Adipocyte (in vitro differentiated cells): ENCODE measurements around the gene DUSP7.

Source experiments
- DNase-seq: peaks from one replicate; pipeline ENCODE4 v3.0.0-alpha.2; 2015; ENCODE audit warnings: low read depth
- H3K27me3 ChIP-seq: replicated peaks from 2 replicates; pipeline ENCODE4 v1.7.0; 2013; ENCODE audit warnings: mild to moderate bottlenecking, low read length, moderate library complexity; ENCODE audit not compliant: control insufficient read depth, insufficient read depth
- H3K36me3 ChIP-seq: 2 replicates; pipeline ENCODE4 v1.7.0; 2013; ENCODE audit warnings: low read length, mild to moderate bottlenecking, moderate library complexity; ENCODE audit not compliant: control insufficient read depth, insufficient read depth, severe bottlenecking
- H3K4me1 ChIP-seq: 2 replicates; pipeline ENCODE4 v1.7.0; 2013; ENCODE audit warnings: mild to moderate bottlenecking, low read length, moderate library complexity; ENCODE audit not compliant: control insufficient read depth, insufficient read depth
- H3K4me3 ChIP-seq: 2 replicates; pipeline ENCODE4 v1.7.0; 2013; ENCODE audit warnings: mild to moderate bottlenecking, low read length, moderate library complexity
- H3K9ac ChIP-seq: 2 replicates; pipeline ENCODE4 v1.7.0; 2013; ENCODE audit warnings: mild to moderate bottlenecking, low read length, moderate library complexity
- H3K9me3 ChIP-seq: 2 replicates; pipeline ENCODE4 v1.7.0; 2013; ENCODE audit warnings: mild to moderate bottlenecking, low read length, moderate library complexity; ENCODE audit not compliant: control insufficient read depth

The DUSP7 gene

GRCh38 chr3:52062505-52062904 is 6.1 kb upstream of the DUSP7 start:
- Histone ChIP-seq H3K9ac (no peak overlapping the region), H3K27me3 (no peaks in the 10 kb centered on the region), H3K36me3 (no peaks in the 10 kb centered on the region), H3K4me3 (no peak overlapping the region), H3K4me1 (peaks cover 9% of the 10 kb centered on the region), H3K9me3 (no peaks in the 10 kb centered on the region)
- DNase-seq, result peak; percentile 68

- peaks cover 15% of the 10 kb centered on the region for H3K4me1 ChIP-seq
- no peaks in the 10 kb centered on the region for H3K27me3 ChIP-seq
- no peaks in the 10 kb centered on the region for H3K9me3 ChIP-seq
- DNase-seq, result no peak
- no peaks in the 10 kb centered on the region for H3K36me3 ChIP-seq
- H3K9ac ChIP-seq, result no peak overlapping the region
- H3K4me3 ChIP-seq, result no peak overlapping the region
Observed at GRCh38 chr3:52061121-52061910, 4.9 kb upstream of the DUSP7 start.

DNA sequence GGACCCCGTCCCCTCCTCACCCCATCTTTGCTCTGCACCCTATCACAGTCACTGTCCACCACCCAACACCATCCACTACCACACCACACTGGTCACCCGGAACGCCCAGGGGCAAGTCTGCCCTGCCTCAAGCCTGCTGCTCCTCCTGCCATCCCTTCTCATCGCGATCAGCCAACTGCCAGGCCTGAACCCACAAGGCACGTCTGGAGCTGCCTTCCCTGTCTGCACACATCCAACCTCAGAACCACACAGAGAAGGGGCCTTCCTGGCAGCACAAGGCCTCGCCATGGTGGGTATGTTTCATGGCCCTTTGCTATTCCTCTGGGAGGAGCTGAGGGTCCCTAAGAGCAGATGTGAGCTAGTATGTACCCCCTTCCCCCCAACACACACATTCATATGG is 3.4 kb upstream of the DUSP7 start:
- DNase-seq, result no peak
- Histone ChIP-seq H3K9ac (no peak overlapping the region), H3K9me3 (no peaks in the 10 kb centered on the region), H3K4me1 (peaks cover 17% of the 10 kb centered on the region), H3K36me3 (no peaks in the 10 kb centered on the region), H3K27me3 (no peaks in the 10 kb centered on the region), H3K4me3 (no peak overlapping the region)

DNA sequence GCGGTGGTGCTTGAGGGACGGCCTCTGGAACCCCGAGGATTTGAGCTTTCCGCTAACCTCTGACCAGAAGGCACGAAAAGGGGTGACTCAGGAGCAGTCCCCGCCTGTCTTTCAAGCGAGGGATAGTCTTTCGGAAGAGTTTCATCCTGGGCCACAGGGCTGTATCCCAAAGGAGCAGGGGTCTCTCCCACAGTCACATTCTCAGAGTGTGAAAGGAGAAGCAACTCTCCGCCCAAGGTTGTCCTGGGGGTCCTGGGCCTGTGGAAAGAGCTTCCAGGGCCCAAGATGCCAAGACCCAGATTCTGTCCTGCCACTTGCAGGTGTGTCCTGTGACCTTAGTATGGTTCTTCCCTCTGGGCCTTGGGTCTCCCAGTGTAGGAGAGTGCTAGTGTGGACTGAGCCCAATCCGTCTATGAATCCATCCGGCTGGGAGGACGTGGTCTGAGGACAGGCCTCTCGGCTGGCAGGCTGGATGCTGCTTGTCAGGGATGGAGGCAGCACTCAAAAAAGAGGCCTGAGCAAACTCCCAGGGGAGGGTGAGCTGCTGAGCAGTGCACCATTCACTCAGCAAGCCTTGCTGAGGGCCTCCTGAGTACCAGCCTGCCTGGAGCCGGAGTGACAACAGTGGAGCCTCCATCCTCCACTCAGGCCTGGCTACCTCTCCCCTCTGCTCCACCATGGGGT is 1.6 kb upstream of the DUSP7 start:
- Histone ChIP-seq H3K27me3 (no peaks in the 10 kb centered on the region), H3K4me3 (peak overlapping the region; percentile 88), H3K36me3 (peaks cover 4% of the 10 kb centered on the region), H3K9ac (peak overlapping the region; percentile 75), H3K4me1 (peaks cover 33% of the 10 kb centered on the region), H3K9me3 (no peaks in the 10 kb centered on the region)
- no peak for DNase-seq

GRCh38 chr3:52056968-52057811 is 819 bp upstream of the DUSP7 start:
- peak overlapping the region; percentile 88 for H3K4me3 ChIP-seq
- H3K4me1 ChIP-seq, result peaks cover 35% of the 10 kb centered on the region
- no peaks in the 10 kb centered on the region for H3K9me3 ChIP-seq
- peak overlapping the region; percentile 92 for H3K9ac ChIP-seq
- no peaks in the 10 kb centered on the region for H3K27me3 ChIP-seq
- H3K36me3 ChIP-seq, result peaks cover 4% of the 10 kb centered on the region
- DNase-seq, result peak; percentile 100

GRCh38 chr3:52055537-52056351 is 627 bp downstream of the DUSP7 start:
- peak; percentile 71 for DNase-seq

GRCh38 chr3:52054661-52055511 is 1.5 kb downstream of the DUSP7 start:
- DNase-seq, result peak; percentile 69
- Histone ChIP-seq H3K36me3 (peaks cover 24% of the 10 kb centered on the region), H3K4me1 (peaks cover 37% of the 10 kb centered on the region), H3K9ac (peak overlapping the region; percentile 88), H3K9me3 (no peaks in the 10 kb centered on the region), H3K4me3 (peak overlapping the region; percentile 87), H3K27me3 (no peaks in the 10 kb centered on the region)

More at GRCh38 chr3:52055537-52056351, 627 bp downstream of the DUSP7 start:
- peak overlapping the region; percentile 87 for H3K4me3 ChIP-seq
- H3K36me3 ChIP-seq, result peaks cover 15% of the 10 kb centered on the region
- H3K27me3 ChIP-seq, result no peaks in the 10 kb centered on the region
- H3K9ac ChIP-seq, result peak overlapping the region; percentile 88
- peaks cover 37% of the 10 kb centered on the region for H3K4me1 ChIP-seq
- H3K9me3 ChIP-seq, result no peaks in the 10 kb centered on the region

- no peaks in the 10 kb centered on the region for H3K9me3 ChIP-seq
- H3K4me3 ChIP-seq, result no peak overlapping the region
- H3K27me3 ChIP-seq, result no peaks in the 10 kb centered on the region
- peak; percentile 36 for DNase-seq
- H3K9ac ChIP-seq, result peak overlapping the region; percentile 65
- peaks cover 28% of the 10 kb centered on the region for H3K36me3 ChIP-seq
- peaks cover 37% of the 10 kb centered on the region for H3K4me1 ChIP-seq
Observed at GRCh38 chr3:52053307-52054304, 2.8 kb downstream of the DUSP7 start.

GRCh38 chr3:52052831-52053306 is 3.5 kb downstream of the DUSP7 start:
- H3K9me3 ChIP-seq, result no peaks in the 10 kb centered on the region
- DNase-seq, result peak; percentile 86
- H3K4me3 ChIP-seq, result peak overlapping the region; percentile 51
- peaks cover 28% of the 10 kb centered on the region for H3K36me3 ChIP-seq
- H3K4me1 ChIP-seq, result peaks cover 37% of the 10 kb centered on the region
- H3K27me3 ChIP-seq, result no peaks in the 10 kb centered on the region
- H3K9ac ChIP-seq, result peak overlapping the region; percentile 65
